Tibial nerve (tissue), 4 donors: Measurements from ENCODE around the gene CCM2L.

Source experiments
- EP300 ChIP-seq, 2 donors: sonication (generic); formaldehyde crosslinking; IDR thresholded peaks; one replicate each; pipeline ENCODE4 v1.6.1; 2017; ENCODE audit warnings: antibody characterized with exemption in 2 of 2, mild to moderate bottlenecking in 1 of 2
- TF ChIP-seq, protein P1 (sequence below), 5 experiments: fragments of 200-600 bp in 3 of 5; fragments of 450-650 bp in 2 of 5; sonication (generic) in 3 of 5; IDR thresholded peaks; one replicate each; pipeline ENCODE4 v1.5.1; 2016 to 2019; ENCODE audit warnings: antibody characterized with exemption in 5 of 5, mild to moderate bottlenecking in 3 of 5, moderate library complexity in 2 of 5

GRCh38 chr20:32017711-32018251 lies 7.5 kb downstream of the CCM2L start:
- no peak for TF ChIP-seq EP300 (IDR thresholded peaks at IDR 0.05)
- TF ChIP-seq, protein P1, sequence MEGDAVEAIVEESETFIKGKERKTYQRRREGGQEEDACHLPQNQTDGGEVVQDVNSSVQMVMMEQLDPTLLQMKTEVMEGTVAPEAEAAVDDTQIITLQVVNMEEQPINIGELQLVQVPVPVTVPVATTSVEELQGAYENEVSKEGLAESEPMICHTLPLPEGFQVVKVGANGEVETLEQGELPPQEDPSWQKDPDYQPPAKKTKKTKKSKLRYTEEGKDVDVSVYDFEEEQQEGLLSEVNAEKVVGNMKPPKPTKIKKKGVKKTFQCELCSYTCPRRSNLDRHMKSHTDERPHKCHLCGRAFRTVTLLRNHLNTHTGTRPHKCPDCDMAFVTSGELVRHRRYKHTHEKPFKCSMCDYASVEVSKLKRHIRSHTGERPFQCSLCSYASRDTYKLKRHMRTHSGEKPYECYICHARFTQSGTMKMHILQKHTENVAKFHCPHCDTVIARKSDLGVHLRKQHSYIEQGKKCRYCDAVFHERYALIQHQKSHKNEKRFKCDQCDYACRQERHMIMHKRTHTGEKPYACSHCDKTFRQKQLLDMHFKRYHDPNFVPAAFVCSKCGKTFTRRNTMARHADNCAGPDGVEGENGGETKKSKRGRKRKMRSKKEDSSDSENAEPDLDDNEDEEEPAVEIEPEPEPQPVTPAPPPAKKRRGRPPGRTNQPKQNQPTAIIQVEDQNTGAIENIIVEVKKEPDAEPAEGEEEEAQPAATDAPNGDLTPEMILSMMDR (IDR thresholded peaks at IDR 0.05), result no peak
